HEK293 (cell line): ENCODE results near the gene ZNF215.

ENCODE experiments used
- CTCF ChIP-seq: fragments of 450-650 bp; formaldehyde crosslinking; IDR thresholded peaks from 2 replicates; pipeline ENCODE4 v1.5.1; 2016; ENCODE audit warnings: missing biosample characterization, missing genetic modification characterization
- MEIS1 ChIP-seq: sonication (generic); formaldehyde crosslinking; IDR thresholded peaks from 2 replicates; pipeline ENCODE4 v1.8.1; 2022; ENCODE audit warnings: missing genetic modification reagents, mild to moderate bottlenecking, borderline replicate concordance
- REST ChIP-seq: fragments of 450-650 bp; formaldehyde crosslinking; IDR thresholded peaks from 2 replicates; pipeline ENCODE4 v1.5.1; 2016; ENCODE audit warnings: missing biosample characterization, missing genetic modification characterization
- ZBTB26 ChIP-seq: fragments of 450-650 bp; formaldehyde crosslinking; optimal IDR thresholded peaks from 2 replicates; pipeline ENCODE3; 2016; ENCODE audit warnings: missing biosample characterization, mild to moderate bottlenecking, missing genetic modification characterization
- ZBTB6 ChIP-seq: fragments of 450-650 bp; formaldehyde crosslinking; IDR thresholded peaks from 2 replicates; pipeline ENCODE4 v1.5.1; 2017; ENCODE audit warnings: missing biosample characterization, missing genetic modification characterization
- ZBTB8A ChIP-seq: fragments of 450-650 bp; formaldehyde crosslinking; IDR thresholded peaks from 2 replicates; pipeline ENCODE4 v1.5.1; 2016; ENCODE audit warnings: missing biosample characterization, missing genetic modification characterization
- ZNF214 ChIP-seq: fragments of 450-650 bp; formaldehyde crosslinking; IDR thresholded peaks from 2 replicates; pipeline ENCODE4 v1.5.1; 2017; ENCODE audit warnings: missing biosample characterization, mild to moderate bottlenecking, missing genetic modification characterization, borderline replicate concordance
- ZNF223 ChIP-seq: fragments of 450-650 bp; formaldehyde crosslinking; IDR thresholded peaks from 2 replicates; pipeline ENCODE4 v1.5.1; 2016; ENCODE audit warnings: missing biosample characterization, missing genetic modification characterization
- ZNF266 ChIP-seq: fragments of 450-650 bp; formaldehyde crosslinking; IDR thresholded peaks from 2 replicates; pipeline ENCODE4 v1.5.1; 2016; ENCODE audit warnings: missing biosample characterization, missing genetic modification characterization, low read depth
- ZNF292 ChIP-seq: fragments of 450-650 bp; formaldehyde crosslinking; IDR thresholded peaks from 2 replicates; pipeline ENCODE4 v1.5.1; 2016; ENCODE audit warnings: low read depth, missing biosample characterization, missing genetic modification characterization, borderline replicate concordance
- ZNF664 ChIP-seq: fragments of 450-650 bp; formaldehyde crosslinking; IDR thresholded peaks from 2 replicates; pipeline ENCODE4 v1.5.1; 2016; ENCODE audit warnings: missing biosample characterization, missing genetic modification characterization
- ZNF704 ChIP-seq: fragments of 450-650 bp; formaldehyde crosslinking; IDR thresholded peaks from 2 replicates; pipeline ENCODE4 v1.5.1; 2016; ENCODE audit warnings: missing biosample characterization, missing genetic modification characterization
- ZSCAN5A ChIP-seq: fragments of 450-650 bp; formaldehyde crosslinking; IDR thresholded peaks from 2 replicates; pipeline ENCODE4 v1.5.1; 2016; ENCODE audit warnings: missing biosample characterization, missing genetic modification characterization

- TF ChIP-seq CTCF: no peak
- no peak for TF ChIP-seq ZNF266 (tag by site-specific recombination)
- TF ChIP-seq ZBTB8A: no peak
- TF ChIP-seq ZNF292 (tag by site-specific recombination): no peak
- no peak for TF ChIP-seq ZSCAN5A
- TF ChIP-seq ZNF223: no peak
- no peak for TF ChIP-seq REST
- TF ChIP-seq ZNF664 (tag by site-specific recombination): no peak
- TF ChIP-seq ZNF214 (tag by site-specific recombination): no peak
- no peak for TF ChIP-seq MEIS1 (CRISPR knock-in tag)
- TF ChIP-seq ZBTB6 (tag by site-specific recombination): no peak
- TF ChIP-seq ZBTB26: no peak
- TF ChIP-seq ZNF704 (tag by site-specific recombination): no peak
Observed at GRCh38 chr11:6928916-6929315, 2.7 kb downstream of the ZNF215 start.
